Stimulated activated CD8-positive, alpha-beta memory T cell treated with anti-CD3 and anti-CD28 coated beads, Interleukin-15, amount 100 ng/mL, for 4 hours (primary cell): ENCODE results near the gene SUPT20HL2.
"Not testable (repeated sequence)": the region's sequence is repeated elsewhere in the genome, so short reads cannot be mapped to it uniquely, and the experiment has no call there.

Source experiments
- DNase-seq, 2 donors: peaks; one replicate each; pipeline ENCODE4 v3.0.0-alpha.2; 2020; ENCODE audit warnings: low read depth in 2 of 2

The SUPT20HL2 gene

DNA sequence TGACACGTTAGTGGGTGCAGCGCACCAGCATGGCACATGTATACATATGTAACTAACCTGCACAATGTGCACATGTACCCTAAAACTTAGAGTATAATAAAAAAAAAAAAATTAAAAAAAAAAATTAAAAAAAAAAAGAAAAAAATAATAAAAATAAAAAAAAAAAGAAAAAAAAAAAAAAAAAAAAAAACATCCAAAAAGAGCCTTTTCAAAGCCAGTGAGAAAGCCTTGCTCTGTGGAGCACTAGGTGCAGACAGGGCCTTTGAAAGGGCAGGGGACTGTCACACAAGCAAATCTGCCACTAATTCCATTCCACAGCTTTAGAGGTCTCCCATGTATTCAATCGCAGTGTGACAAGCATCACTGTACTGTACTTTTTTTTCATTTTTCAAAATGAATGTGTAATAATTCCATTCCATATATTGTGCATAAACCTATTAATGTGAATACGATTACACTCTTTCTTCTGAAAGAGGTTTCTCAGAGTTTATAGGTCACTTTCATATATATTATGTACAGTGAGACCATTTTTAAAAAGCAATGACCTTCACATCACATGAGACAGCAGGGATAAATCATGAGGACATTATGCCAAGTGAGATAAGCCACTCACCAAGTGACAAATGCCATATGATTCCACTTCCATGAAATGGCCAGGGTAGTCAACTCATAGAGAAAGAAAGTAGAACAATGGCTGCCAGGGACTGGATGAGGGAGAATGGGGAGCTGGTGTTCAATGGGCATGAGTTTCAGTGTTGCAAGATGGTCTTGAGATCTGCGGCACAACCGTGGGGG is 4.1 kb downstream of the SUPT20HL2 start:
- DNase-seq, result not testable (repeated sequence)

DNA sequence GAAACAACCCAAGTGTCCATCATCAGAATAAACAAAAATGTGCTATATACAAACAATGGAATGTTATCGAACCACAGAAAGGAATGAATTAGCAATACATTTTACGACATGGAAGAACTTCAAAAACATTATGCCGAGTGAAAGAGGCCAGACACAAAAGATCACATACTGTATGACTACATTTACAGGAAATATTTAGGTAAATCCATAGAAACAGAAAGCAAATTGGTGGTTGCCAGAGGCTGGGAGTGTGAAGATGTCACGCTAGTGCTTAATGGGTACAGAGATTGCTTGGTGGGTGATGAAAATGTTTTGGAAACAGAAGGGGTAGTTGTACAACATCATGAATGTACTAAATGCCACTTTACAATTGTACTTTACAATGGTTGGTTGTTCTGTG is 5.1 kb downstream of the SUPT20HL2 start:
- not testable (repeated sequence) for DNase-seq

DNA sequence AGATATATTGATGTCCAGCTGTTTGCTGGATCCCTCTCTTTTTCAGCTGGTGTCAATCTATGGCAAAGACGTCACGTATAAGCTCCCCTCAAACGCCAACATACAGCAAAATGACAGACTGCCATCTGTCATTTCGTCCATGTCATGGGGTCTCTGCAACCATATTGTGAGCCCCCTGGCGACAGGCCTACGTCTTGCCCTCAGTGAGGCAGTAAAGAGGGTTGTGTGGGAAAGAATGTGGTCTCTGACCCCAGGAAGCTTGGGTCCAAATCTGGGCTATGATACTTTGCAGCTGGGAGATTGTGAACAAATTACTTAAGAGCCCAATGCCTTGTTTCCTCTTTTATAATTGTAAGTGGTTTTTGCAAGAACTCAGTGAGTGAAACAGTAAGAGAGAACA is 7.4 kb downstream of the SUPT20HL2 start:
- no peak for DNase-seq

DNA sequence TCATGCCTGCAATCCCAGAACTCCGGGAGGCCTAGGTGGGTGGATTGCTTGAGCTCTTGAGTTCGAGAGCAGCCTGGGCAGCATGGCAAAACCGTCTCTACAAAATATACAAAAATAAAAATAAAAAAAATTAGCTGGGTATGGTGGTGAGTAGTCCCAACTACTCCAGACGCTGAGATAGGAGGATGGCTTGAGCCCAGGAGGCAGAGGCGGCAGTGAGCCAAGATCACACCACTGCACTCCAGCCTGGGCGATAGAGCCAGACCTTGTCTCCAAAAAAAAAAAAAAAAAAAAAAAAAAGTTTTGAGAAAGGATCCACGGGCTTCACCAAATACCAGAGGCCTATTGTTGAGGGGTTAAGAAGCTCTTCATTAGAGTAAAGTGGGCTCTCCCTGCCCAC is 8.0 kb downstream of the SUPT20HL2 start:
- no peak for DNase-seq

DNA sequence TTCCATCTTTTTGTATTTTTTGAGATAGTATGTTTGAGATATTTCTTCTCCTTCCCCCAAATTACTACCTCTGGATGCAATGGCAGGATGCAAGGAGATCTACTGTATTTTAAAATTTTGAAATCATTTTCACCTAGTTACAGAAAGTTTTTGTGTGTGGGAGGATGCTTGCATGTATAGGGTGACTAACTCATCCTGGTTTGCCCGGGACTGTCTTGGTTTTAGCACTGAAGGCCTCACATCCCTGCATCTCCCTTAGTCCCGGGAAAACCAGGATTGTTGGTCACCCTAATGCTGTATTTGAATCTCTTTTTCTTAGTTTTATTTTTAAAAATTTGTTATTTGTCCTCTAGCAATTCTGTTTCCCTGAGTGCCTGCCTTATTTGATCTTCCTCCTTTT is 12.1 kb downstream of the SUPT20HL2 start:
- no peak for DNase-seq

DNA sequence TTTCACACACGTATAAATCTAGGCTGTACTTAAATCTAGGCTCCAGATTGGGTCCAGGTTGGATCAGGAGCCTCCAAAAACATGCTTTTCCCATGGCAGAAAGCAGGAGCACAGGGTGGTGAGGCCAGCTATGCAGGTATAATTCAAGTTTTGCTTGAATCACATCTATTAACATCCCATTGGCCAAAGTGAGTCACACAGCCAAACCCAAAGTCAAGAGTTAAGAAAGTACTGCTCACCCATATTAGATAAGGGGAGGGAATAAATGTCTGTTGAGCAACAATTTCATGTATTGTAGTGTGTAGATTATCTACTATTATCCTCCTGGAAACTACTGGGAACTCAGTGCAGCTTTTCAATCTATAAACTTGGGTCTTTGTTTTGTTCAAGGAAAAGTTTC is 12.8 kb downstream of the SUPT20HL2 start:
- DNase-seq, result no peak

DNA sequence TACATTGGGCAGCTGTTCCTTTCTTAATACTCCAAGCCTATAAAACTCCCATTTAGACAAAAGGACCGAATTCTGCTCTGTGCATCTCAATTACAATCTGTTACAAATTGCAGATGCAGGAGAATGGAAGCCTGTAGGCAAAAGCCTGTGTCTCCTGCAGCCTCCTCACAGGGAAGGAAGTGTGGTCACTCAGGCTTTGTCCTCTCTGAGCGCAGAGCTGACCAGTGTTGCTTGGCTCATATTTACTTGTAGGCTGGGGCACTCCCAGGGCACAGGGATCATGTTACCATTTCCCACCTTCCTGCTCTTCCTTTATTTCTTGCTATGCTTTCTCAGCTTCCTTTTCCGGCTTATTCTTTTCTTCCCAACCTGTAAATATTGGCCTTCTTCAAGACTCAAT is 15.7 kb downstream of the SUPT20HL2 start:
- no peak for DNase-seq

DNA sequence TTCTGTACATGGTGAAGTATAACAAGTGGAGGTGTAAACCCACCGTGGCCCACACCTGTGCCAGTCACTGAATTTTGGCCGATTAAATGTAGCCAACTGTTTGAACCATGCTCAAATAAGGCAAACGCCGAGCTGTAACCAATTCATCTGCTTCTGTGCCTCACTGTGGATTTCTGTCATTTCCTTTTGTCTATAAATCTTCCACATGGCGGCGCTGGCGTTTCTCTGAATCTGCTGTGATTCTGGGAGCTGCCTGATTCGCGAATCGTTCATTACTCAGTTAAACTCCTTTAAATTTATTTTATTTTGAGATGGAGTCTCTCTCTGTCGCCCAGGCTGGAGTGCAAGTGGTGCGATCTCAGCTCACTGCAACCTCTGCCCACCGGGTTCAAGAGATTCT is 19.2 kb downstream of the SUPT20HL2 start:
- no peak for DNase-seq

DNA sequence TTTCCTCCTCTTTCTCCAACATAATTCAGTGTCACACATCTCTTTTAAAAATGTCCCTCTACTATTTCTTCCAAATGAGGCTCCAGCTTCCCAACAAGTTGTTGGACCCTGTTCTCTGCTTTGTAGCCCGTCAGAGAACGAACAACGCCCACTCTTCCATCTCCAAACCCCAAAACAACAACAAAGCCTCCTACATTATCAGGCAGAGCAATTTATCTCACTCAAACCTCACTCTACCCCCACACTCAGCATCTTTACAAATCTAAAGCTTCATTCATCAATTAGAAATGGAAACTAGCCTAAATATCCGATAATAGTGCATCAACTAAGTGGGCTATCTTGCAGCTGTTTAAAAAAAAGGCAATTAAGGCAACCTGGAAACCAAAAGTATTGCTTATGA is 20.5 kb downstream of the SUPT20HL2 start:
- no peak for DNase-seq

DNA sequence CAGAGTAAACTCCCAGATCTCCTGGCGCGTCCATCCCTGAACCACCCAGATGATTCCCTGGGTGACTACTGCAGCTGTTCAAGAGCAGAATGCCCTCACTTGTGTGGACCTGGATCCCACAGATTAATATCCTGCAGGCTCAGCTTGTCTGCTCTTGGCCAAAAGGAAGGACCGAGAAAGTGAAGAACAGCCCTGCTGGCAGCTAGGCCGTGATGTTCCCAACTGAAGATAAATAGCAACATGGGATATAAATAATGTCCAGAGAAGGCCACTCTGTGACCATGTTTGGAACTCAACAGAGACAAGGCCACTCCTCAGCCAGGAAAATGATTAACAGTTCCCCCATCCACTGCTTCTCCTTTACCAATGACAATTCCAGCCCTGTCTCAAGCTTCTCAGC is 21.5 kb downstream of the SUPT20HL2 start:
- DNase-seq, result no peak

DNA sequence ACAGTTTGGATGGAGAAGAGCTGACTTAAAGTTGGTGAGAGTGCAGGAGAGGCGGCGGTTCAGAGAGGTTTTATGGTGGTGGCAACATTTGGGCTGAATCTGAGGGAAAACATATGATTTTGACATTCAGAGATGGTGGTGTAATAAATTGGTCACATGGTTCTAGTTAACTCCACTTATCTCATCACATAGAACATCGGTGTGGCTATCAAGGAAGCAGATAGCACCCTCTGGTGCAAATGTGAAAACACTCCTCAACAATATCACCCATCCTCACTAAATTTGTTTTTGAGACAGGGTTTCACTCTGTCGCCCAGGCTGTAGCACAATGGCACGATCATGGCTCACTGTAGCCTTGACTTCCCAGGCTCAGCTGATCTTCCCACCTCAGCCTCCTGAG is 28.8 kb downstream of the SUPT20HL2 start:
- no peak for DNase-seq

DNA sequence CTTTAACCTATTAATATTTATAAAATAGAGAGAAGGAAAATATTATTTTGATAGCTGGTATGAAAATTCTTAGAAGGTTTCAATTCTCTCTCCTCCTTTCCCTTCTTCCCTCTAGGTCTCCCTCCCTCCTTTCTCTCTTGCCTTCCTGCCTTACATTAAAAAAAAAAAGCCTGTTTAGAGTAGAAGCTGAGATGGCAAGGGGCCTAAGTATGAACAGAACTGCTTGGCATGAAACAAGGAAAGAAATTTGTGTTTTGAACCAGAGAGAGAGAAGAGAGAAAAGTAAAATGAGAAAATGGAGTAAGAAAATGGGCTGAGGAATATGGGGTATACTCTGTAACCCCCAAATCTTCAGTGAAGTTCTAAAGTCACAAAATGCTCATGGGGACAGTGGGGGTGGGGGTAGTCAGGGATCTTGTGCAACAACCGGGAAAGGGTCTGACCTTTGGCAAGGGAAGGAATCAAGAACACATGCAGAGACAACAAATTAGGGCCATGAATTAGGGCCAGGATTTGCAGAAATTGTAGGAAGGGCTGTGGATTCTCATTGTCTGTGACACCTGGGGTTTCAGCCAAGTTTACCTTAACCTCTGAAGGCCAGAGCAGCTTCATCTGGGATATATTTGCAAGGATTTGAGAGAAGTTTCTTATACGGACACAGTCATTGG is 30.6 kb downstream of the SUPT20HL2 start:
- no peak for DNase-seq

DNA sequence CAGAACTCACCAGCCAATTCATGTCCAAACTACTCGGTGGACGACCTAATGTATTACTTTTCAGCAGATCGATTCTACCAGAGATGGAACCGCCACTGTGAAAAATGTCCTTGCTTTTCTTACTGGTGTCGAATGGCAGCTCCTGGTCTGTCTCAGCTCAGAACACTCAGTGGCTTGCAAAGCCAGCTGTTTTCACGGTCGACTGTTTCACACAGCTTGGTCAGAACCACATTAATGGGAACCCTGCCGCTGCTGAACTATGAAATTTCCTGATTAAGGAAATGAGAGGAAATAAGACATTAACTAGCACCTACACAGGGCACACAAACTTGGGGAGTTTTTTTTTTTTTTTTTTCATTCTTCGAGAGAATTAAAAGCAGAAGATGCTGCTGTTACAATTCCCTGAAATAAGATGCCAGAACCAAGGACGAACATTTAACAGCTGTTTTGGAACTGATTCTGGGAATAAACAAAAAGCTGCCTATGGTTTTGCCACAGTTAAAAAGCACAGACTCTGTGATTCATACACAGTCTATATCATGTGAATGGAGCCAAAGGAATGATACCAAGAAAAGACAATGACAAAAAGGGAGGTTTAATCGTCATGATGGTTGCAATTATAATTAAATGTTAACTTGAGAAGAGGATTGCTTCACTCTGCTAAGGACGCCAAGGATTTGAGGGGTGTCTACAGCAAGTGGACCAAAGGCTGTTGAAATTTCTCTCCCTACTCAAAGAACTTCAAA is 31.3 kb downstream of the SUPT20HL2 start:
- DNase-seq, result no peak

DNA sequence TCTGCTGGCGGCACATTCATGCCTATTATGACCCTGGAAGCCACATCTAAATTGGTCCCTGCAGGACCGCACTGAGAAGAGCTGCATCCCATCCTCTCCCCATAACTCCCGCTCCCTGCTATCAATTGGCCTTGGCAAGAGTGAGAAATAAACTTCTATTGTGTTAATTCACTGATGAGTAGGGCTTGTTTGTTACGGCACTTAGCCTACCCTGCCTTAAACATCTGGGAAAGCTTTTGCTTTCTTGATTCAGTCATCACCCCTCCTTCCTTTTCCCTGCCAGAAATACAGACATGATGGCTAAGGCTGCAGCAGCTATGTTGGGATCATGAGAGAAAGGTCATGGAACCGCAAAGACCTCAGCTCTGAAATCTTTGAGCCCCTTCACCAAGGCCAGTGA is 36.5 kb downstream of the SUPT20HL2 start:
- DNase-seq, result no peak

DNA sequence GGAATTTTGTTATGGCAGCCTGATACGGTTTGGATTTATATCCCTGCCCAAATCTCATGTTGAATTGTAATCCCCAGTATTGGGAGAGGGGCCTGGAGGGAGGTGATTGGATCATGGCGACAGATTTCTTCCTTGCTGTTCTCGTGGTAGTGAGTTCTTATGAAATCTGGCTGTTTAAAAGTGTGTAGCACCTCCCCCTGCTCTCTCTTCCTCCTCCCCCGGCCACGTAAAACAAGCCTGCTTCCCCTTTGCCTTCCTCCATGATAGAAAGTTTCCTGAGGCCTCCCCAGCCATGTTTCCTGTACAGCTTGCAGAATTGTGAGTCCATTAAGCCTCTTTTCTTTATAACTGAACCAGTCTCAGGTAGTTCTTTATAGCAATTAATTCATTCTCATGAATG is 37.9 kb downstream of the SUPT20HL2 start:
- no peak for DNase-seq

DNA sequence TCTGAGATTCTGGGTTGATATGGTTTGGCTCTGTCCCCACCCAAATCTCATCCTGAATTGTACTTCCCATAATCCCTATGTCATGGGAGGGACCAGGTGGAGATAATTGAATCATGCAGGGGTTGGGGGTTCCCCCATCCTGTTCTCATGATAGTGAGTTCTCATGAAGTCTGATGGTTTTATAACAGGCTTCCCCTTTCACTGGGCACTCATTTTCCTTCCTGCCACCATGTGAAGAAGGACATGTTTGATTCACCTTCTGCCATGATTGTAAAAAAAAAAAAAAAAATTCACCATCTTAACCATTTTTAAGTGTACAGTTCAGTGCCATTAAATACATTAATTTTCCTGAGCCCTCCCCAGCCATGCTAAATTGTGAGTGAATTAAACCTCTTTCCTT is 42.6 kb downstream of the SUPT20HL2 start:
- DNase-seq, result no peak

DNA sequence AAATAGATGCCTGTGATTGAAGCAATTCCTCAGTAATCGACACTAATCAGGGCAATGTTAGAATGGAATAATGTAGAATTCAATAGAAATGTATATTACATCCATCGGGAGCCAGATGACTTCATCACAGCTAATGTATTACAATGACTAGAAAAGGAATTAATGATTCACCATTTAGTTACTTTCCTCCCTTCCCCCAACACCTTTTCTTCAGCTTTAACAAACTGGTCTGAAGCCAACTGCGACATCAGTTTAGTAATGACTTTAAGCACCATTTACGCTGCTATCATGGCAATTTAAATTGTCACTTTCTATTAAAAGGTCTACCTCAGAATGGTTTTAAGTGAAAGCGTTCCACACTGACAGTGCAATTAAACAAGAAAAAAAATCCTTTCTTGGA is 45.1 kb downstream of the SUPT20HL2 start:
- DNase-seq, result no peak

DNA sequence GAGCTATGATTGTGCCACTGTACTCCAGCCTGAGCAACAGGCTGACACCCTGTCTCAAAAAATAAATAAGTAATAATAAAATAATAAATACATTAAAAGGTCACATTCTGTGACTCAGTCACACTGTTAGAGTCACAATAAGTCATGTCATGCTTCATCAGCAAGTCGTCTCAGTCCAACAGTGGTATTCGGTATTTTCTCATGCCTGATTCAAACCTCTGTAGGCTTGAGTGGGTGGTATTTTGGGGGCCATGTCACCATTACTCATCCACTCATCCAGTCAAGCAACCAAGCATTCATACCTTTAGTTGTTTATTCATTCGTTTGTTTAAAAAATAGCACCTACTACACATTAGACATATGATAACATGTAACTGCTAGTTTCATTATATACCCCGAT is 46.9 kb downstream of the SUPT20HL2 start:
- no peak for DNase-seq

DNA sequence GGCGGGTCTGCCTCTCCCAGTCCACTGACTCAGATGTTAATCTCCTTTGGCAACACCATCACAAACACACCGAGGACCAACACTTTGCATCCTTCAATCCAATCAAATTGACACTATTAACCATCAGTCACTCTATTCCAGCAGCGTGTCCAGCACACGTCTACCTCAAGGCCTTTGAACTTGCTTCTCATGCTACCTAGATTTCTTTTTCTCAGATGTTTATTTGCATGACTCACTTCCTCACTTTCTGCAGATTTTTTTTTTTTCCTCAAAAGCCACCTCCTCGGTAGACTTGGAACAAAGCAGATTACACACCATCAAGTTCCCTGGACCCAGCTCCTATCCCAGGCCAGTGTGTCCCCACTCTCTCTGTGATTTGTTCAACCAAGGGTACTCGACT is 49.5 kb downstream of the SUPT20HL2 start:
- DNase-seq, result no peak

DNA sequence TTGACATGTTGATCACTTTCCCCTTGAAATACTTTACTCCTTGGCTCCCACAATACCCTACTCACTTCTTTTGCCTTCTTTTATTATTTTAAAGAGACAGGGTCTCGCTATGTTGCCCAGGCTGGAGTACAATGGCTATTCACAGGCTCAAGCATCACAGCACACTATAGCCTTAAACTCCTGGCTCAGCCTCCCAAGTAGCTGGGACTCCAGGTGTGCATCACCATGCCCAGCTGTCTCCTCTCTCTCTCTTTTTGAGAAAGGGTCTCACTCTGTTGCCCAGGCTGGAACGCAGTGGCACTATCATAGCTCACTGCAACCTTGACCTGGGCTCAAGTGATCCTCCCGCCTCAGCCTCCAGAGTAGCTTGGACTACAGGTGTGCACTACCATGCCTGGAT is 51.6 kb downstream of the SUPT20HL2 start:
- no peak for DNase-seq
